Measurements from ENCODE around the gene LOC101059915.
"Not testable (repeated sequence)": the region's sequence is repeated elsewhere in the genome, so short reads cannot be mapped to it uniquely, and the experiment has no call there.

GRCh38 chrX:71644406-71644805 is 22.9 kb upstream of the LOC101059915 start:
- not testable (repeated sequence) for TF ChIP-seq YY1 (IDR thresholded peaks at IDR 0.05; ENCODE audit: insufficient read depth, insufficient read length); ZNF274 (IDR thresholded peaks at IDR 0.05; ENCODE audit: low read depth, low read length)

All from NT2/D1 (cell line).